Uterus (tissue), 4 donors: ENCODE results near the gene CDR2L. TPM values are rescaled to one million over a fixed set of nuclear protein-coding genes. Genes with fewer than 3 reads are reported as not detected.

Source experiments
- DNase-seq, 2 donors: peaks; one replicate each; pipeline ENCODE4 v3.0.0-alpha.2; 2019 to 2020
- H3K27ac ChIP-seq, 2 donors: fragments of 200-600 bp; sonication (generic); 1 replicate in 1 of 2; 2 replicates in 1 of 2; pipeline ENCODE4 v1.5.1; 2016 to 2018
- H3K27me3 ChIP-seq, 2 donors: fragments of 200-600 bp; sonication (generic); one replicate each; pipeline ENCODE4 v1.5.1; 2018 to 2019; ENCODE audit warnings: control low read depth in 1 of 2
- H3K36me3 ChIP-seq, 2 donors: fragments of 200-600 bp; sonication (generic); one replicate each; pipeline ENCODE4 v1.5.1; 2019; ENCODE audit warnings: control low read depth in 1 of 2
- H3K4me1 ChIP-seq, 2 donors: fragments of 200-600 bp; sonication (generic); one replicate each; pipeline ENCODE4 v1.5.1; 2018 to 2019; ENCODE audit warnings: control low read depth in 1 of 2
- H3K4me3 ChIP-seq, 2 donors: fragments of 200-600 bp; sonication (generic); 1 replicate in 1 of 2; 2 replicates in 1 of 2; pipeline ENCODE4 v1.5.1; 2018 to 2019; ENCODE audit warnings: mild to moderate bottlenecking in 1 of 2
- H3K9me3 ChIP-seq, 2 donors: fragments of 200-600 bp; sonication (generic); one replicate each; pipeline ENCODE4 v1.5.1; 2019; ENCODE audit warnings: control low read depth in 1 of 2
- POLR2A ChIP-seq, 2 donors: fragments of 450-650 bp; IDR thresholded peaks; one replicate each; pipeline ENCODE4 v1.6.1; 2016; ENCODE audit warnings: antibody characterized with exemption in 2 of 2, mild to moderate bottlenecking in 1 of 2, moderate library complexity in 1 of 2
- intact Hi-C: fragments of 100-400 bp; cut with DNase I; formaldehyde crosslinking; loops from one replicate; pipeline ENCODE4 v1.15.1; 2023; ENCODE audit warnings: low total_unique reads
- total RNA-seq, 4 donors: library from RNA; depleted of rRNA in 3 of 4; stranded (reverse); fragments of >200 nt in 3 of 4; gene quantifications; one replicate each; pipeline versions ENCODE4 v1.1.0 to v1.2.4, GENCODE V29; 2014 to 2023
- TF ChIP-seq, protein P1 (sequence below), 4 experiments: fragments of 200-600 bp in 2 of 4; fragments of 450-650 bp in 2 of 4; sonication (generic) in 2 of 4; IDR thresholded peaks; one replicate each; pipeline ENCODE4 v1.5.1; 2016 to 2019; ENCODE audit warnings: antibody characterized with exemption in 4 of 4, mild to moderate bottlenecking in 2 of 4, moderate library complexity in 1 of 4
- donor health status: DM: yes; HTN: yes; CAD: no.

The CDR2L gene
- total RNA-seq, 4 donors from 2014 or later = 4.7 to 25.4 (median 6.7) TPM

DNA sequence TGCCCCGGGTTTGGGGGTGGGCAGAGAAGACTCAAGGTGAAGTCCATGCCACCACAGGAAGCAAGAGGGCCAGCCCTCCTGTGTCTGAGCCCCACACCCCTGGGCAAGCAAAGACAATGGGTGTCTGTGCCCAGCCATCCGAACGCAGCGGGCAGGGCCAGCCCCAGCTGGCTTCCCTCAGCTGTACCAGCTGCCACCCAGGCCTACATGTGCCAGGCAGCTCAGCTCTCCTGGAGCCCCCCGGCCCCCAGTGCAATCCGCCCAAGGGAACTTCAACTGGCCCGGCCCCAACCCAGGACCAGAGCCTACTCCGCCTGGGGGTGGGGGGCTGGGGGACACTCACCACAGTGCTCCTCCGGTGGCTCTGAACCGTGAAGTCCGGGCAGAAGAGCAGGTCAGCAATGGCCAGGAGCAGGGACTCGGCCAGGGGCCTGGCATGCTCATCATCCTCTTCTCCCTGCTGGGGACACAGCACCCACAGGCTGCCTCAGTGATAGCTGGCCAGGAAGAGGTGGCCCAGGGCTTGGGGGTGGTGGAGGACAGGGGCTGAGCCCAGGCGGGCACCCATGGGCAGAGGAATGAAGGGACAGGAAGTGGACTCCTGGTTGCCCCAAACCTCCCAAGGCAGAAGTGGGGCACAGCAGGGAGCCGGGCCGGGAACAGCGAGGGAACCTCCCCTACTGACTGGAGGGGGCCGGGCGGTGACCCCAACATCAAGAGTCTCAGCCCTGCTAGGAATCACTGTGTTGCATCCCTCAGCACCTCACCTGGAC is 24.6 kb upstream of the CDR2L start:
- H3K4me1 ChIP-seq = no peaks in the 10 kb centered on the region
- DNase-seq = no peak
- no peak for TF ChIP-seq POLR2A (IDR thresholded peaks at IDR 0.05)
- TF ChIP-seq, protein P1, sequence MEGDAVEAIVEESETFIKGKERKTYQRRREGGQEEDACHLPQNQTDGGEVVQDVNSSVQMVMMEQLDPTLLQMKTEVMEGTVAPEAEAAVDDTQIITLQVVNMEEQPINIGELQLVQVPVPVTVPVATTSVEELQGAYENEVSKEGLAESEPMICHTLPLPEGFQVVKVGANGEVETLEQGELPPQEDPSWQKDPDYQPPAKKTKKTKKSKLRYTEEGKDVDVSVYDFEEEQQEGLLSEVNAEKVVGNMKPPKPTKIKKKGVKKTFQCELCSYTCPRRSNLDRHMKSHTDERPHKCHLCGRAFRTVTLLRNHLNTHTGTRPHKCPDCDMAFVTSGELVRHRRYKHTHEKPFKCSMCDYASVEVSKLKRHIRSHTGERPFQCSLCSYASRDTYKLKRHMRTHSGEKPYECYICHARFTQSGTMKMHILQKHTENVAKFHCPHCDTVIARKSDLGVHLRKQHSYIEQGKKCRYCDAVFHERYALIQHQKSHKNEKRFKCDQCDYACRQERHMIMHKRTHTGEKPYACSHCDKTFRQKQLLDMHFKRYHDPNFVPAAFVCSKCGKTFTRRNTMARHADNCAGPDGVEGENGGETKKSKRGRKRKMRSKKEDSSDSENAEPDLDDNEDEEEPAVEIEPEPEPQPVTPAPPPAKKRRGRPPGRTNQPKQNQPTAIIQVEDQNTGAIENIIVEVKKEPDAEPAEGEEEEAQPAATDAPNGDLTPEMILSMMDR (IDR thresholded peaks at IDR 0.05) = no peak
- no peaks in the 10 kb centered on the region for H3K9me3 ChIP-seq
- no peaks in the 10 kb centered on the region for H3K27me3 ChIP-seq
- intact Hi-C loops = loop anchor here (10.0 kb wide), 2 partner anchors 52 to 242 kb away; partner anchors contain the start of genes MRPL58 and NUP85
- H3K36me3 ChIP-seq = no peaks in the 10 kb centered on the region
- no peak overlapping the region for H3K27ac ChIP-seq
- no peak overlapping the region for H3K4me3 ChIP-seq

DNA sequence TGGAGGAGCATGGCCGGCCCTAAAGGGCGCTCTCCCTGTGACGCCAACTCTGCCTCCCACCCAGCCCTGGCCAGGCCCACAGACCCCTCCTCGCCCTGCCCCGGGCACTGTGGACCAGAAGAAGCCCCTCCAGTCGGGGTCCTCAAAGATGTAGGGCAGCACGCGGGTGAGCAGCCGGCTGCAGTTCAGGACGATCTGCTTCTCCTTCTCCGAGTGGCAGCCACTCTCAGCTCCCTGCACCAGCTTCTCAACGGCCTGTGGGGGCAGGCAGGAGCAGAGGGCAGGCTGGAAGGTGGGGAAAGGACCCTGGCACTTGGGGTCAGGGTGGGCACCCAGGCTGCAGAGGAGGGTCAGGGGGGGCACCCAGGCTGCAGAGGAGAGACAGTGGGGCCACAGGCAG is 23.8 kb upstream of the CDR2L start:
- no peaks in the 10 kb centered on the region for H3K36me3 ChIP-seq
- no peaks in the 10 kb centered on the region for H3K27me3 ChIP-seq
- intact Hi-C loops = loop anchor here (10.0 kb wide), 2 partner anchors 51 to 241 kb away; partner anchors contain the start of genes MRPL58 and NUP85
- DNase-seq = no peak
- no peak for TF ChIP-seq POLR2A (IDR thresholded peaks at IDR 0.05)
- TF ChIP-seq, protein P1 (IDR thresholded peaks at IDR 0.05) = no peak
- H3K27ac ChIP-seq = no peak overlapping the region
- no peaks in the 10 kb centered on the region for H3K4me1 ChIP-seq
- H3K4me3 ChIP-seq = no peak overlapping the region
- no peaks in the 10 kb centered on the region for H3K9me3 ChIP-seq

DNA sequence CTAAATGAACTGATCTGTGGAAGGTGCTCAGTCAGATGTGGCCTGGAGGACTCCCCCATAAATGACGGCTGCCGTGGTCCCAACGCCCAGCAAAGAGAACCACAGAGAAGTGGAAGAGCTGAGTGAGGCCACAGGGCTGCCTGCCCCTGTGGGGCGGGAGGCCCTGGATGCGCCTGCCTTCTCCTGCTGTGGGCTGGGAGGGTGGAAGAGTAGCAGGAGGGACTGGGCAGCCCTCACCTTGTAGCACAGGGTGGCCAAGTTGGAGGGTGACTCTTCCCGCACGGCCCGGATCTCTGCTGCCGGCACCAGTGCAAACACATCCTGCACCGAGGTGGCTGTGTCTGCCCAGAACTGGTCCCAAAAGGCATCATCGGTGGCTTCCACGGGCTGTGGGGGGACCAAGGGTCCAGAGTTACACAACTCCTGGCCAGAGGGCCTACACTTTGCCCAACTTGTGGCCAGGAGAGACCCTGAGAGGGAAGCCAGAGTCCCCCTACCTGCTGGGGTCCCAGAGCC is 23.1 kb upstream of the CDR2L start:
- Histone ChIP-seq H3K27ac (no peak overlapping the region), H3K9me3 (no peaks in the 10 kb centered on the region), H3K36me3 (no peaks in the 10 kb centered on the region), H3K4me1 (no peaks in the 10 kb centered on the region), H3K27me3 (no peaks in the 10 kb centered on the region), H3K4me3 (no peak overlapping the region)
- no peak for TF ChIP-seq POLR2A (IDR thresholded peaks at IDR 0.05)
- TF ChIP-seq, protein P1 (IDR thresholded peaks at IDR 0.05) = no peak
- no peak for DNase-seq
- intact Hi-C loops = loop anchor here (10.0 kb wide), 2 partner anchors 50 to 240 kb away; partner anchors contain the start of genes MRPL58 and NUP85

DNA sequence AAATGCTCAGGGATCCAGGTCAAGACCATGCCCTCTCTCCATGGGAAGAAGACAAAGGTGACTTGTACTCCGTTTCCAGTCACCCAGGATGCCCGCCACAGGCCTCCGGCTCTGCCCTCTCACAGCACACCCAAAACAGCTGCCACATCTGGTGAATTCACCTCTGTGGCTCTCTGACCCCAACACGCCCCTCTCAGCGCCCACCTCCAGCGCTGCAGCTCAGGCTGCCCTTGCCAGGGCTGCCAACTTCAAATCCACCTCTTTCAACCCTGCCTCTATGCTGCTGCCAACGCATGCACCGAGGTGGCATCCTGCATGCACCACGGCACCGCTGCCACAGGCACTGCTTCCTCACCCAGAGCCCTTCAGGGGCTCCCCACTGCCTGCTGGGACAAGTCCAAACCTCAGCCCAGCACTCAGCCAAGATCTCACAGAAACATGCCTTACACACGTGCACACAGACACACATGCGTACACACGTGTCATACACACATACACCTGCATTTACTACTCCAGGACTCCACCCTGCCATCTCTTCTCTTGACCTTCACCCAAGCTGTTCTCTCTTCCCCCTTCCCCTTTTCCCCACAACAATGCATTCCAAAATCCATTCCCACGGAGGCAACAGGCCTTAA is 22.3 kb upstream of the CDR2L start:
- no peak for TF ChIP-seq POLR2A (IDR thresholded peaks at IDR 0.05)
- TF ChIP-seq, protein P1 (IDR thresholded peaks at IDR 0.05) = no peak
- H3K36me3 ChIP-seq = no peaks in the 10 kb centered on the region
- no peaks in the 10 kb centered on the region for H3K9me3 ChIP-seq
- no peak for DNase-seq
- intact Hi-C loops = loop anchor here (10.0 kb wide), 2 partner anchors 50 to 240 kb away; partner anchors contain the start of genes MRPL58 and NUP85
- no peak overlapping the region for H3K4me3 ChIP-seq
- no peaks in the 10 kb centered on the region for H3K4me1 ChIP-seq
- no peaks in the 10 kb centered on the region for H3K27me3 ChIP-seq
- no peak overlapping the region for H3K27ac ChIP-seq
